Adipocyte (in vitro differentiated cells): Measurements from ENCODE around the gene AHRR.

Source experiments
- DNase-seq: peaks from one replicate; pipeline ENCODE4 v3.0.0-alpha.2; 2015; ENCODE audit warnings: low read depth
- H3K27me3 ChIP-seq: replicated peaks from 2 replicates; pipeline ENCODE4 v1.7.0; 2013; ENCODE audit warnings: mild to moderate bottlenecking, low read length, moderate library complexity; ENCODE audit not compliant: control insufficient read depth, insufficient read depth
- H3K36me3 ChIP-seq: 2 replicates; pipeline ENCODE4 v1.7.0; 2013; ENCODE audit warnings: low read length, mild to moderate bottlenecking, moderate library complexity; ENCODE audit not compliant: control insufficient read depth, insufficient read depth, severe bottlenecking
- H3K4me1 ChIP-seq: 2 replicates; pipeline ENCODE4 v1.7.0; 2013; ENCODE audit warnings: mild to moderate bottlenecking, low read length, moderate library complexity; ENCODE audit not compliant: control insufficient read depth, insufficient read depth
- H3K4me3 ChIP-seq: 2 replicates; pipeline ENCODE4 v1.7.0; 2013; ENCODE audit warnings: mild to moderate bottlenecking, low read length, moderate library complexity
- H3K9ac ChIP-seq: 2 replicates; pipeline ENCODE4 v1.7.0; 2013; ENCODE audit warnings: mild to moderate bottlenecking, low read length, moderate library complexity
- H3K9me3 ChIP-seq: 2 replicates; pipeline ENCODE4 v1.7.0; 2013; ENCODE audit warnings: mild to moderate bottlenecking, low read length, moderate library complexity; ENCODE audit not compliant: control insufficient read depth

The AHRR gene

GRCh38 chr5:342501-343460 is 21.3 kb downstream of the AHRR start:
- Histone ChIP-seq H3K4me3 (no peak overlapping the region), H3K27me3 (no peaks in the 10 kb centered on the region), H3K36me3 (no peaks in the 10 kb centered on the region), H3K9ac (no peak overlapping the region), H3K9me3 (no peaks in the 10 kb centered on the region), H3K4me1 (peaks cover 4% of the 10 kb centered on the region)
- DNase-seq: no peak

- peak overlapping the region; percentile 84 for H3K9ac ChIP-seq
- no peaks in the 10 kb centered on the region for H3K9me3 ChIP-seq
- no peaks in the 10 kb centered on the region for H3K36me3 ChIP-seq
- no peaks in the 10 kb centered on the region for H3K27me3 ChIP-seq
- H3K4me1 ChIP-seq: peaks cover 4% of the 10 kb centered on the region
- peak overlapping the region; percentile 79 for H3K4me3 ChIP-seq
- peak; percentile 88 for DNase-seq
These were observed 22.2 kb downstream of the AHRR start for GRCh38 chr5:343461-344401.

GRCh38 chr5:344668-345067 is 23.2 kb downstream of the AHRR start:
- H3K4me3 ChIP-seq: no peak overlapping the region
- DNase-seq: no peak
- no peaks in the 10 kb centered on the region for H3K9me3 ChIP-seq
- no peaks in the 10 kb centered on the region for H3K27me3 ChIP-seq
- H3K4me1 ChIP-seq: peaks cover 4% of the 10 kb centered on the region
- H3K36me3 ChIP-seq: no peaks in the 10 kb centered on the region
- no peak overlapping the region for H3K9ac ChIP-seq

- no peak for DNase-seq
- H3K9ac ChIP-seq: no peak overlapping the region
- H3K4me1 ChIP-seq: peaks cover 4% of the 10 kb centered on the region
- H3K4me3 ChIP-seq: no peak overlapping the region
- H3K9me3 ChIP-seq: no peaks in the 10 kb centered on the region
- no peaks in the 10 kb centered on the region for H3K36me3 ChIP-seq
- H3K27me3 ChIP-seq: no peaks in the 10 kb centered on the region
These were observed 24.1 kb downstream of the AHRR start for GRCh38 chr5:345404-346195.

- H3K36me3 ChIP-seq: no peaks in the 10 kb centered on the region
These were observed 24.9 kb downstream of the AHRR start for GRCh38 chr5:346229-346935.

DNA sequence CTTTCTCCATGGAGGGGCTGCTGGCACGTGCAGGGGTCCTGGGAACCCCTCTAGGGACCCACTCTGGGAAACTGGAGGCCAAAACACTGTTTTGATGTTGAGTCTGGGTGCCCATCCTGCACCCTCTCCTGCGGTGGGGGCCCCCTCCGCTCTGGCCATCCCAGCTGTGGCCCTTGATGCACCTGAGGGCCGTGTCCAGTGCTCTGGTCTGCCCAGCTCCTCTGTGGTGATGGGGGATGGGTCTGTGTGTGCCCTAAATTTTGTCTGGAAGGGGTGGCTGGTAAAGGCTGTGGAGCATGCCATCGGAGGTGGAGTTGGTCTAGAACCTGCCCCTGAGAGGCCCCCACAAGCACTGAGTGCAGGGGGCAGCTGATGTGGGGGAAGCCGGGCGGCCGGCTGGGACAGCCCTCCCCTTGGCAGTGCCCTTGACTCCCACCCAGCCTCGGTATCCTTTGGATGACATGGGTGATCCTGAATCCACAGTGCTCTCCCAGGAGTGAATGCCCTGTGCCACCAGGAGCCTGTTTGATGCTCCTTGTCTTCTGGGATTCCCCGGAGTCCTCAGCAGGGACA is 26.3 kb downstream of the AHRR start:
- Histone ChIP-seq H3K4me3 (no peak overlapping the region), H3K4me1 (peaks cover 4% of the 10 kb centered on the region), H3K9me3 (no peaks in the 10 kb centered on the region), H3K36me3 (no peaks in the 10 kb centered on the region), H3K27me3 (no peaks in the 10 kb centered on the region), H3K9ac (no peak overlapping the region)
- DNase-seq: no peak

More at GRCh38 chr5:346229-346935, 24.9 kb downstream of the AHRR start:
- H3K4me1 ChIP-seq: peaks cover 4% of the 10 kb centered on the region
- H3K4me3 ChIP-seq: no peak overlapping the region
- no peaks in the 10 kb centered on the region for H3K9me3 ChIP-seq
- H3K9ac ChIP-seq: no peak overlapping the region
- H3K27me3 ChIP-seq: no peaks in the 10 kb centered on the region
- DNase-seq: no peak

- Histone ChIP-seq H3K4me3 (no peak overlapping the region), H3K4me1 (peaks cover 4% of the 10 kb centered on the region), H3K9me3 (no peaks in the 10 kb centered on the region), H3K36me3 (no peaks in the 10 kb centered on the region), H3K27me3 (no peaks in the 10 kb centered on the region), H3K9ac (no peak overlapping the region)
- DNase-seq: no peak
These were observed 27.2 kb downstream of the AHRR start for GRCh38 chr5:348726-349125.

GRCh38 chr5:350355-350754 is 28.8 kb downstream of the AHRR start:
- DNase-seq: no peak
- Histone ChIP-seq H3K4me3 (no peak overlapping the region), H3K9me3 (no peaks in the 10 kb centered on the region), H3K9ac (no peak overlapping the region), H3K27me3 (no peaks in the 10 kb centered on the region), H3K36me3 (no peaks in the 10 kb centered on the region), H3K4me1 (peaks cover 4% of the 10 kb centered on the region)

GRCh38 chr5:351084-351920 is 29.8 kb downstream of the AHRR start:
- H3K27me3 ChIP-seq: no peaks in the 10 kb centered on the region

More at GRCh38 chr5:351084-351920, 29.8 kb downstream of the AHRR start:
- Histone ChIP-seq H3K9ac (no peak overlapping the region), H3K4me1 (peaks cover 2% of the 10 kb centered on the region), H3K4me3 (no peak overlapping the region), H3K9me3 (no peaks in the 10 kb centered on the region), H3K36me3 (no peaks in the 10 kb centered on the region)
- DNase-seq: no peak
